DMS53 (cell line): Measurements from ENCODE around the gene CARM1.

Experiments
- DNase-seq: peaks from one replicate; lab custom pipeline; 2025; lab: John Stamatoyannopoulos, UW

The CARM1 gene

GRCh38 chr19:10907925-10908324 lies 36.6 kb downstream of the CARM1 start:
- DNase-seq: no peak

GRCh38 chr19:10908380-10908960 lies 37.1 kb downstream of the CARM1 start:
- DNase-seq: no peak

- no peak for DNase-seq
Measured at GRCh38 chr19:10911579-10912363, 40.4 kb downstream of the CARM1 start.

GRCh38 chr19:10912619-10913018 lies 41.3 kb downstream of the CARM1 start:
- DNase-seq: no peak

- DNase-seq: no peak
Measured at GRCh38 chr19:10913716-10914340, 42.5 kb downstream of the CARM1 start.

- DNase-seq: no peak
Measured at GRCh38 chr19:10915130-10916091, 44.1 kb downstream of the CARM1 start.

GRCh38 chr19:10916602-10917001 lies 45.2 kb downstream of the CARM1 start:
- no peak for DNase-seq

GRCh38 chr19:10918359-10918758 lies 47.0 kb downstream of the CARM1 start:
- DNase-seq: no peak

- DNase-seq: peak; percentile 28
Measured at GRCh38 chr19:10919352-10920287, 48.3 kb downstream of the CARM1 start.

- DNase-seq: no peak
Measured at GRCh38 chr19:10920288-10920655, 48.9 kb downstream of the CARM1 start.

- DNase-seq: no peak
Measured at GRCh38 chr19:10920781-10921180, 49.4 kb downstream of the CARM1 start.

GRCh38 chr19:10921199-10921909 lies 50.0 kb downstream of the CARM1 start:
- no peak for DNase-seq

- DNase-seq: no peak
Measured at GRCh38 chr19:10921910-10922637, 50.7 kb downstream of the CARM1 start.

- DNase-seq: no peak
Measured at GRCh38 chr19:10922638-10923014, 51.3 kb downstream of the CARM1 start.

- DNase-seq: no peak
Measured at GRCh38 chr19:10923260-10924112, 52.1 kb downstream of the CARM1 start.

GRCh38 chr19:10924597-10924996 lies 53.2 kb downstream of the CARM1 start:
- DNase-seq: no peak

- peak; percentile 32 for DNase-seq
Measured at GRCh38 chr19:10927730-10928562, 56.6 kb downstream of the CARM1 start.
